Measurements from ENCODE around the gene ERGIC1.

The ERGIC1 gene

DNA sequence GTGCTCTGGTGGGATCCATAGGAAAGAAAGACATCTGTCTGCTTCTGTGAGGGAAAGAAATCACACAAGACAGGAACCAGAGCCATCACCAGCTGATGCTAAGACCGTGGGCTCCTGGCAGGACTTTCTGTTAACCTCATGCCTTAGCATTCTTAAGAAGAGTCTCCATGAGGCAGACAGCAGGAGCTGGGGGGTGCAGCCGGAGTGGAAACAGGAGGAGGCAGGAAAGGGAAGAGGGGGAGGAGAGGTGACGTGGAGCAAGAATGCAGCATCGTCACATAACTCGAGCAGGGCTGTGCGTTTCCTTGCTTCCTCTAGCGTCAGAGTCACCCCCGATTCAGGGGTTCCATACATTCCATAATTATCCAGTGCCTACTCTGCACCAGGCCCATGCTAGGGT, 53.6 kb downstream of the ERGIC1 start:
- no peak for DNase-seq (ENCODE audit: extremely low read depth, low read depth)
- TF ChIP-seq, protein P1, sequence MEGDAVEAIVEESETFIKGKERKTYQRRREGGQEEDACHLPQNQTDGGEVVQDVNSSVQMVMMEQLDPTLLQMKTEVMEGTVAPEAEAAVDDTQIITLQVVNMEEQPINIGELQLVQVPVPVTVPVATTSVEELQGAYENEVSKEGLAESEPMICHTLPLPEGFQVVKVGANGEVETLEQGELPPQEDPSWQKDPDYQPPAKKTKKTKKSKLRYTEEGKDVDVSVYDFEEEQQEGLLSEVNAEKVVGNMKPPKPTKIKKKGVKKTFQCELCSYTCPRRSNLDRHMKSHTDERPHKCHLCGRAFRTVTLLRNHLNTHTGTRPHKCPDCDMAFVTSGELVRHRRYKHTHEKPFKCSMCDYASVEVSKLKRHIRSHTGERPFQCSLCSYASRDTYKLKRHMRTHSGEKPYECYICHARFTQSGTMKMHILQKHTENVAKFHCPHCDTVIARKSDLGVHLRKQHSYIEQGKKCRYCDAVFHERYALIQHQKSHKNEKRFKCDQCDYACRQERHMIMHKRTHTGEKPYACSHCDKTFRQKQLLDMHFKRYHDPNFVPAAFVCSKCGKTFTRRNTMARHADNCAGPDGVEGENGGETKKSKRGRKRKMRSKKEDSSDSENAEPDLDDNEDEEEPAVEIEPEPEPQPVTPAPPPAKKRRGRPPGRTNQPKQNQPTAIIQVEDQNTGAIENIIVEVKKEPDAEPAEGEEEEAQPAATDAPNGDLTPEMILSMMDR (IDR thresholded peaks at IDR 0.05; ENCODE audit: low read depth, low read length, missing control alignments) = no peak
- no peak overlapping the region for H3K4me3 ChIP-seq (replicated peaks; ENCODE audit: low read depth, low read length)

DNA sequence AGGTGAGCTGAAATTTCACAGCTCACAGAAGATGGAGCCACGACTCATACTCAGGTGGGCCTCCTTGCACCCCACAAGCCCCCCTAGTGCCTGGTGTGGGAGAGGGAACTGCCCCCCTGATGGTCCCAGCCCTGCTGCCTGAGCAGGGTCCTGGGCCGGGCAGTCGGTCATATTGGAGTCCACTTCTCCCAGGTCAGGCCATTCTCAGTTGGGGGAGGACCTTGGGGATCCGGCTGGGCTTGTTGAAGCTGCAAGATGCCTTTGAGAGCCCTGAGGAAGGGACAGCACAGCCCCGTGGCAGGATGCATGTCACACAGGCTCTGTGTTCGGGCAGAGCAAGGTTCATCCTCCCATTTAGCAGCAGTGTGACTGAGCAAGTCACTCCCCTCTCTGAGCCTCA, 56.6 kb downstream of the ERGIC1 start:
- TF ChIP-seq, protein P1 (IDR thresholded peaks at IDR 0.05; ENCODE audit: low read depth, low read length, missing control alignments) = no peak

DNA sequence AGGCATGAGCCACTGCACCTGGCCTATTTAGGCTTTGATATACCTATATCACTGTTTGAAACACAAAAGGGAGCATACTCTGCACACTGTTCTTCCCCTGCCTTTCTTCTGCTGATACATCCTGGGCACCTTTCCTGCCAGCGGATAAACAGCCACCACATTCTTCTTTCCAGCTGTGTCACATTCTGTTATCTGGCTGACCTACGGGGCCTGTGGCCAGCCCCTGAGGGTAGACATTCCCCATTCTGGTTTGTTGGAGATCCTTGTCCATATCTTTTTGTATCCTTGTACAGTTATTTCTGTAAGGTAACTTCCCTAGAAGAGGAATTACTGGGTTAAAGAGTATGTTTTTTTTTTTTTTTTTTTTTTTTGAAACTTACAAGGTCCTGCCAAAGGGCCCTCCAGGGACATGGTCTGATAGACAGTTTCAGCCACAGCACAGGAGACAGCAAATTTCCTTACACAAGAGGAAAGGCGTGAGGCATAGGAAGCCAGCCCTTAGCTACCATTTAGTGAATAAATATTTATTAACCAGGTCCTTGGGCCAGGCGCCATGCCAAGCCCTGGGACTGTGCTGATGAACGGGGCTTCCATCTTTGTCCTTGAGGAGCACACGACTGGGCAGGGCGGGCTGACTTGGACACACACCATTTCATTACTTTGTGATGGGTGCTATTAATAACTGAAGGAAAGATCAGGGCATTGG, 57.8 kb downstream of the ERGIC1 start:
- no peak overlapping the region for H3K4me3 ChIP-seq (replicated peaks; ENCODE audit: low read depth, low read length)
- TF ChIP-seq, protein P1 (IDR thresholded peaks at IDR 0.05; ENCODE audit: low read depth, low read length, missing control alignments) = no peak
- no peak for DNase-seq (ENCODE audit: extremely low read depth, low read depth)

More for the DNA sequence above, 56.6 kb downstream of the ERGIC1 start:
- DNase-seq (ENCODE audit: extremely low read depth, low read depth) = no peak
- H3K4me3 ChIP-seq (replicated peaks; ENCODE audit: low read depth, low read length) = no peak overlapping the region

DNA sequence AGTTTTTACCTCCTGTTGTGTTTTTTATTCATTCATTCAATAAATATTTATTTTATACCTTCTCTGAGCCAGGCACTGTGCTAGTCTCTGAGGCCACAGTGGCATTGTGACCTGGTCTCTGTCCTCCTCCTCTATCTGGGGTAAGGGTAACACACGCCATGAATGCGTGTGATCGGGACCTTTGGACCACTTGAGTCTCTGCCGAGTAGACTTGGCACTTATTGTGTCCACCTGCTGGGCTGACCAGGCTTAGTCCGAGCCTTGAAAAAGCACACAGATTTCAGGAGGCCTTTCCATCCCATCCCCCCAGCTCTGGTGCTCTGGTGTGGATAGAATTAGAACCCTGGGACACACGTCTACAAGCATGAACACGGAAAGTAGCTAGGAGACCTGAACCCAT, 58.7 kb downstream of the ERGIC1 start:
- TF ChIP-seq, protein P1 (IDR thresholded peaks at IDR 0.05; ENCODE audit: low read depth, low read length, missing control alignments) = no peak
- DNase-seq (ENCODE audit: extremely low read depth, low read depth) = no peak
- H3K4me3 ChIP-seq (replicated peaks; ENCODE audit: low read depth, low read length) = no peak overlapping the region

DNA sequence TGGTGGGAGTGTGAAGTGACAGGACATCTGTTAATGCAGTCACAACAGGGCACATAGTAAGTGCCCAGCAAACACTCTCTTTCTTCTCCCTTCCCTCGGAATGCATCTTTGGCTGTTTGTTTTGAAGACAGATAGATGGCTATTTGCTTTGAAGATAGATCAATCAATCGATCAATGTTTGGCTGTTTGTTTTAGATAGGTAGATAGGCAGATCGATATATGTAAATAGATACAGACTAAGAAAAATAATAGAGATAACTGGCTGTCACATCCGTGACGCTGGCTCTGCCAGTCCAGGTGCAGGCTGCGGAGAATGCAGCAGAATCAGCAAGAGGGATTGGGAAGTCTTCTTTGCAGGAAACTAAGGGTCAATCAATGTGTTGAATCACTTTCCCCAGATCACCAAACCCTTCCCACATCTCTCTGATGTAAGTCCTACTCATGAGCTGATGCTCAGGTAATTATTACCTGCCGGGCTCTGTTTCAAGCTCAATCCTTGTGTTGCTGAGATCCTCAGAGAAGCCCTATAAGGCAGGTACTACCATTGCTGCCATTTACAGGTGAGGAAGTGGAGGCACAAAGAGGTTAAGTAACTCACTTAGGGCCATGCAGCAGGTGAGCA, 60.8 kb downstream of the ERGIC1 start:
- H3K4me3 ChIP-seq (replicated peaks; ENCODE audit: low read depth, low read length) = no peak overlapping the region
- DNase-seq (ENCODE audit: extremely low read depth, low read depth) = no peak
- TF ChIP-seq, protein P1 (IDR thresholded peaks at IDR 0.05; ENCODE audit: low read depth, low read length, missing control alignments) = no peak

DNA sequence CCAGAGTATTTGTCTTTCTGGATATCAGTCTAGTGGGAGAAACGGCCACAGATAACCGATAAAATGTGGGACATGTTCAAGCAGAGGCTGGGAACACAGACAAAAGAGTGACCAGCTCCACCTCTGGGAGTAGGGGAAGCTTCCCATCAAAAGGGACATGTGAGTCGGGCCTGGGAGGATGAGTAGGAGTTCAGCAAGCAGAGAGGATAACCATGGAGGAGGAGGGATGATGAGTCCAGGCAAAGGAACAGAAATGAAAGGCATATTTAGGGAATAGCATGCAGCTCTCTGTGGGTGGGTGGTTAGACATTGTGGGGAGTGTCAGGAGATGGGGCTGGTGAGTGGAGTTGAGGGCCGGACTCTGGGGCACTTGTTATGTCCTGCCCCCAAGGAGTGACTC, 61.5 kb downstream of the ERGIC1 start:
- H3K4me3 ChIP-seq (replicated peaks; ENCODE audit: low read depth, low read length) = no peak overlapping the region
- no peak for DNase-seq (ENCODE audit: extremely low read depth, low read depth)
- TF ChIP-seq, protein P1 (IDR thresholded peaks at IDR 0.05; ENCODE audit: low read depth, low read length, missing control alignments) = no peak
